Purkinje cell (primary cell): ENCODE data around the gene MYH2. TPM values are rescaled to one million over a fixed set of nuclear protein-coding genes. Genes with fewer than 3 reads are reported as not detected.

Experiments used
- polyA plus RNA-seq: library from polyadenylated mRNA; unstranded; fragments of >200 nt; fragmentation: Nextera tagmentation; gene quantifications from 2 replicates; pipeline ENCODE4 v1.2.1, GENCODE V29; 2014

The MYH2 gene
- not detected in 2 replicates for polyA plus RNA-seq

DNA sequence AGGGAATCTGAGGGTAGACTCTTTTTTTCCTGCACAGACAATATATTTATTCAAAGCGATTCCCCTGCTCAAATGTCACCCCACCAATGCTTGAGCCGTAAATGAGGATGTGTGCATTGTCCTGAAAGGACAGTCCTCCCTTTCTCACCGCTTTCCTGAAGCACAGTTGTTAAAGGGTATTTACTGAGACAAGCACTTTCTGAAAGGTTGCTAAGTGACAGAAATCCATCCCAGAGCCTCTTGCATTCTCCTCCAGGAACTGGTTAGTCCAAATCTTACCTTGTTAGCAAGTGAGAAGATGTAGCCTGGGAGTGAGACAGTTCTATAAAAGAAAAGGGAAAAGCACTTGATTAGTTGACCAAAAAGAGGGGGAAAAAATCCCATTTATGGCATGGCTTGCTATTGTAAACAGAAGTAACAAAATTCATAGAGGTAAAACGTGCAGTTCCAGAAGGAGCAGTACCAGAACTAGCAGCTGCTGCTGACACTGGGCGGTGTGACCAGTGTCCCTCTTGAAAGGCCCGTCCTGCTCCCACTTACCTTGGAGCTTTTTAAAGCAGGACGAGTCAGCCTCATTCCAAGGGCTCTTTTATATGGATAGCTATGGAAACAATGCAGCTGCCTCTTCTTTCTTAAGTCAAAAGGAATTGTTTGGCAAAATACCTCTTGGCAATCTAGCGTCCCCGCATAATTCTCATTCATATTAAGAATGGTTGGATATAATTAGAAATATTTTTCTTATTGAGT, at the start of gene MYH2:
Gene MYH2 (minus strand): TSS at position 563 of the 747 bp plus-strand sequence. CDS start 1,738 bp downstream, outside the sequence.

DNA sequence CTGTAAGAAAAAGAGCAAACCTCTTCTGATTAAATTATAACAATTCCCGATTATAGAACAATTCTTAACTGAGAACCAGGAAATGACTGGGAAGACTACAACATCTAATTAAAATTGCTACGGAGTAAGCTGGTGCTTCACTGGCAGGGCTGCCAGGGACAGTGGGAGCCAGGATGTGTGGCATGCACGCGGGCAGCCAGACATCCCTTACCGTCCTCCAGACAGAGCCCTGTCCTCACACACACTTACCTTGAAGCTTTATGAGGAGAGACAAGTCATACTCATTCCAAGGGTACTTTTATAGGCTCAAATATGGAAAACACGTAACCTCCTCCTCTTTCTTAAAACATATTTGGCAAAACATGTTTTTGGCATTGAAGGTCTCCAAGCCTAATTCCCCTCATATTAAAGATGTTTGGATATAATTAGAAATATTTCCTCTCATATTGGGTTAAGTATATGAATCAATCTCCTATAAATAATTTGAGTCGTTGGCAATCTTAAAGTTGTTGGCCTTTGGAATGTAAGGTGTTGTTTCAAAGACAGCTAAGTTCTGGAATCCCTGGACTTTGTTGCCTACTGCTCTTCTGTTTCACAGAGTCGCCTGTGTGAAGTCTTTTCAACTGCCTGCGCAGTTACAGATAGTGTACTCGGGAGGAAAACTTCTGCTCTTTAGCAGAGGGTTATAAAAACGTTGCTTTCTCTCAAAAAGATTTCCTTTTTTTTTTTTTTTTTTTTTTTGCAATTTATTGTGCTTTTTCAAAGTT, 31.0 kb downstream of the MYH2 start, which contains the start of gene MYH1:
Gene MYH1 (minus strand): TSS at position 272 of the 767 bp plus-strand sequence. CDS start 1,900 bp downstream, outside the sequence.

Other genes with a start within 250 kb of the MYH2 start
- not detected in 2 replicates for gene MYH13, start 176.7 kb downstream of the MYH2 start, polyA plus RNA-seq
- not detected in 2 replicates for gene MYH8, start 127.7 kb downstream of the MYH2 start, polyA plus RNA-seq
- gene MYH4, start 80.1 kb downstream of the MYH2 start, polyA plus RNA-seq: not detected in 2 replicates
- gene MYH1, start 31.1 kb downstream of the MYH2 start, polyA plus RNA-seq: not detected in 2 replicates
- gene MYH3, start 107.7 kb upstream of the MYH2 start, polyA plus RNA-seq: not detected in 2 replicates
- gene SCO1, start 147.9 kb upstream of the MYH2 start, polyA plus RNA-seq: 25.3 and 26.8 TPM in 2 replicates
- 27.4 and 36.1 TPM in 2 replicates for gene ADPRM, start 147.9 kb upstream of the MYH2 start, polyA plus RNA-seq
- gene TMEM220, start 180.4 kb upstream of the MYH2 start, polyA plus RNA-seq: 3.2 and 4.3 TPM in 2 replicates